ENCODE results near the gene LCA5L. TPM values are rescaled to one million over a fixed set of nuclear protein-coding genes. Genes with fewer than 3 reads are reported as not detected.

Gene LCA5L
- total RNA-seq, 1 donor from 2014 or later = 2.0 TPM

DNA sequence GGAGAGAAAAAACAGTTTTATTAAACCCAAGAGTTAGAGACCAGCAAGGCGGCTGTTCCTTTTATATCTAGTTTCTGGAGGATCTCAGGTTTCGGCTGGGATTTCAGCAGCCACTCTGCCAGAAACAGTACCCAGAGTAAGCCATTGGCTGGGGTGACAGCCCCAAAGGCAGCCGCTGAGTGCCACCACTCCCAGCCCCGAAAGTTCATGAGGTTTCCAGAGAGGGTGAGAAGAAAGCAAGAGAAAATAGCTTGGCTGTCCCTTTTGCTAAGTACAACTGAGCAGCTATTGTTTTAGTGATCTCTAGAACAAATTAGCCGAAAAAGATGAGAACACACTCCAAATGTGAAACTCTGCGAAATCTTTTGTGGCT, 7.4 kb upstream of the LCA5L start:
- Histone ChIP-seq H2AFZ (ENCODE audit: low read depth, low read length) (no peak overlapping the region), H3K4me1 (ENCODE audit: insufficient read depth, low read length) (no peaks in the 10 kb centered on the region), H3K79me2 (ENCODE audit: insufficient read depth, low read length) (no peaks in the 10 kb centered on the region), H3K27ac (ENCODE audit: low read depth, low read length) (no peak overlapping the region), H4K20me1 (ENCODE audit: insufficient read depth, low read length) (no peaks in the 10 kb centered on the region), H3K9ac (ENCODE audit: low read length) (no peak overlapping the region), H3K27me3 (ENCODE audit: insufficient read depth, low read length) (no peaks in the 10 kb centered on the region), H3K4me3 (ENCODE audit: insufficient read depth, low read depth, low read length) (no peak overlapping the region), H3K9me3 (ENCODE audit: insufficient read depth, low read depth, low read length) (no peaks in the 10 kb centered on the region), H3K4me2 (ENCODE audit: low read length) (no peak overlapping the region), H3K36me3 (ENCODE audit: insufficient read depth, low read length) (no peaks in the 10 kb centered on the region)
- Mint-ChIP-seq H3K4me3 (ENCODE audit: unreplicated experiment) (peak overlapping the region; percentile 64), H3K27ac (ENCODE audit: unreplicated experiment) (peak overlapping the region; percentile 90), H3K36me3 (ENCODE audit: low read depth, unreplicated experiment) (peaks cover 2% of the 10 kb centered on the region), H3K9me3 (ENCODE audit: unreplicated experiment) (no peaks in the 10 kb centered on the region), H3K4me1 (ENCODE audit: low read depth, unreplicated experiment) (peaks cover 11% of the 10 kb centered on the region), H3K27me3 (ENCODE audit: low read depth, unreplicated experiment) (no peaks in the 10 kb centered on the region)
- no peak for DNase-seq (ENCODE audit: low read depth)
- FAIRE-seq = no peak
- TF ChIP-seq EZH2 (IDR thresholded peaks at IDR 0.05; ENCODE audit: insufficient read depth, low read length) (no peak), CTCF (IDR thresholded peaks at IDR 0.05; ENCODE audit: insufficient read depth, low read depth, low read length) (no peak)

GRCh38 chr21:39452207-39452969, 6.8 kb upstream of the LCA5L start:
- Mint-ChIP-seq H3K4me1 (ENCODE audit: low read depth, unreplicated experiment) (peaks cover 11% of the 10 kb centered on the region), H3K27ac (ENCODE audit: unreplicated experiment) (peak overlapping the region; percentile 90), H3K9me3 (ENCODE audit: unreplicated experiment) (no peaks in the 10 kb centered on the region), H3K27me3 (ENCODE audit: low read depth, unreplicated experiment) (no peaks in the 10 kb centered on the region), H3K36me3 (ENCODE audit: low read depth, unreplicated experiment) (peaks cover 2% of the 10 kb centered on the region), H3K4me3 (ENCODE audit: unreplicated experiment) (peak overlapping the region; percentile 64)
- peak overlapping the region; percentile 15 for H3K4me2 ChIP-seq (ENCODE audit: low read length)
- no peaks in the 10 kb centered on the region for H3K4me1 ChIP-seq (ENCODE audit: insufficient read depth, low read length)
- DNase-seq (ENCODE audit: low read depth) (peak; percentile 50), FAIRE-seq (no peak)
- TF ChIP-seq CTCF (IDR thresholded peaks at IDR 0.05; ENCODE audit: insufficient read depth, low read depth, low read length) (no peak), EZH2 (IDR thresholded peaks at IDR 0.05; ENCODE audit: insufficient read depth, low read length) (no peak)
- H3K36me3 ChIP-seq (ENCODE audit: insufficient read depth, low read length) = no peaks in the 10 kb centered on the region
- H2AFZ ChIP-seq (ENCODE audit: low read depth, low read length) = no peak overlapping the region
- no peaks in the 10 kb centered on the region for H3K27me3 ChIP-seq (ENCODE audit: insufficient read depth, low read length)
- no peaks in the 10 kb centered on the region for H3K79me2 ChIP-seq (ENCODE audit: insufficient read depth, low read length)
- no peaks in the 10 kb centered on the region for H4K20me1 ChIP-seq (ENCODE audit: insufficient read depth, low read length)
- H3K9me3 ChIP-seq (ENCODE audit: insufficient read depth, low read depth, low read length) = no peaks in the 10 kb centered on the region
- no peak overlapping the region for H3K27ac ChIP-seq (ENCODE audit: low read depth, low read length)
- no peak overlapping the region for H3K4me3 ChIP-seq (ENCODE audit: insufficient read depth, low read depth, low read length)
- H3K9ac ChIP-seq (ENCODE audit: low read length) = no peak overlapping the region
